B cell (primary cell): Measurements from ENCODE around the gene BNC2. TPM values are rescaled to one million over a fixed set of nuclear protein-coding genes. Genes with fewer than 3 reads are reported as not detected.

ENCODE experiments used
- ATAC-seq: fragments of 200-7000 bp; cut with Tn5 transposase; one replicate; pipeline ENCODE4 v1.10.0; 2021; ENCODE audit warnings: low read depth, mild to moderate bottlenecking, moderate number of reproducible peaks, moderate library complexity
- CTCF ChIA-PET: fragments of 350-600 bp; sonication (Branson Sonifier 250); formaldehyde crosslinking; loops from one replicate; lab custom pipeline; 2021; ENCODE audit warnings: antibody characterized with exemption, inconsistent platforms; lab: Charles Lee
- POLR2A ChIA-PET: fragments of 350-600 bp; sonication (Branson Sonifier 250); formaldehyde crosslinking; loops from one replicate; lab custom pipeline; 2021; ENCODE audit warnings: antibody characterized with exemption; lab: Charles Lee
- DNase-seq: peaks from one replicate; pipeline ENCODE4 v3.0.0; 2013
- H2AFZ ChIP-seq: 2 replicates; pipeline ENCODE4 v1.6.1; 2012; ENCODE audit warnings: mild to moderate bottlenecking, low read depth, low read length; ENCODE audit not compliant: insufficient read depth, poor library complexity, severe bottlenecking
- H3K27ac ChIP-seq, 2 donors: 1 replicate in 1 of 2; 2 replicates in 1 of 2; pipeline ENCODE4 v1.5.1; 2012 to 2013; ENCODE audit warnings: low read length in 2 of 2, mild to moderate bottlenecking in 2 of 2, moderate library complexity in 1 of 2
- H3K27me3 ChIP-seq, 4 experiments: fragments of 200-600 bp in 1 of 4; sonication (generic) in 1 of 4; replicated peaks in 1 of 4; 1 replicate in 2 of 4; 2 replicates in 2 of 4; pipeline versions ENCODE4 v1.6.1 to v1.7.0; 2013 to 2016; ENCODE audit warnings: low read length in 3 of 4, mild to moderate bottlenecking in 2 of 4, mixed read lengths in 1 of 4, moderate library complexity in 1 of 4; ENCODE audit not compliant: insufficient read depth in 4 of 4, control insufficient read depth in 3 of 4; ENCODE audit errors: control extremely low read depth in 1 of 4
- H3K36me3 ChIP-seq, 2 experiments: replicated peaks in 1 of 2; 1 replicate in 1 of 2; 2 replicates in 1 of 2; pipeline versions ENCODE4 v1.6.1 to v1.7.1; 2013; ENCODE audit warnings: low read length in 1 of 2; ENCODE audit not compliant: insufficient read depth in 2 of 2, control insufficient read depth in 1 of 2; ENCODE audit errors: control extremely low read depth in 1 of 2, extremely low read depth in 1 of 2
- H3K4me1 ChIP-seq, 2 donors: fragments of 200-600 bp in 1 of 2; sonication (generic) in 1 of 2; 1 replicate in 1 of 2; 2 replicates in 1 of 2; pipeline versions ENCODE4 v1.5.1 to v1.6.1; 2013 to 2017; ENCODE audit warnings: low read length in 2 of 2; ENCODE audit not compliant: control insufficient read depth in 2 of 2, insufficient read depth in 2 of 2
- H3K4me2 ChIP-seq: replicated peaks from 2 replicates; pipeline ENCODE3; 2012; ENCODE audit warnings: mild to moderate bottlenecking, low read depth, low read length; ENCODE audit not compliant: poor library complexity, severe bottlenecking
- H3K4me3 ChIP-seq, 5 experiments: fragments of 200-600 bp in 1 of 5; sonication (generic) in 1 of 5; 1 replicate in 3 of 5; 2 replicates in 2 of 5; pipeline versions ENCODE4 v1.5.1 to v1.7.0; 2011 to 2016; ENCODE audit warnings: low read length in 4 of 5, mild to moderate bottlenecking in 4 of 5, low read depth in 2 of 5, control low read depth in 1 of 5, moderate library complexity in 1 of 5; ENCODE audit not compliant: insufficient read depth in 1 of 5; ENCODE audit errors: control extremely low read depth in 1 of 5, extremely low read depth in 1 of 5
- H3K79me2 ChIP-seq: fragments of 200-600 bp; sonication (generic); one replicate; pipeline ENCODE4 v1.6.0; 2016; ENCODE audit warnings: low read length; ENCODE audit not compliant: control insufficient read depth, insufficient read depth
- H3K9ac ChIP-seq: fragments of 200-600 bp; sonication (generic); 2 replicates; pipeline ENCODE4 v1.6.1; 2017; ENCODE audit warnings: mild to moderate bottlenecking, low read length, moderate library complexity
- H3K9me3 ChIP-seq, 3 donors: one replicate each; pipeline versions ENCODE4 v1.6.1 to v1.7.1; 2013; ENCODE audit warnings: low read length in 2 of 3; ENCODE audit not compliant: control insufficient read depth in 2 of 3, insufficient read depth in 1 of 3; ENCODE audit errors: control extremely low read depth in 1 of 3
- H4K20me1 ChIP-seq: 2 replicates; pipeline ENCODE4 v1.6.0; 2012; ENCODE audit warnings: mild to moderate bottlenecking, low read length; ENCODE audit not compliant: insufficient read depth, control insufficient read depth, poor library complexity, severe bottlenecking
- H3K27ac Mint-ChIP-seq: one replicate; pipeline ENCODE4 v1.8.0; 2021; ENCODE audit warnings: mixed read lengths
- H3K27me3 Mint-ChIP-seq: one replicate; pipeline ENCODE4 v1.8.0; 2021; ENCODE audit warnings: mixed read lengths
- H3K4me1 Mint-ChIP-seq: one replicate; pipeline ENCODE4 v1.8.0; 2021; ENCODE audit warnings: mixed read lengths
- H3K4me3 Mint-ChIP-seq: one replicate; pipeline ENCODE4 v1.8.0; 2021; ENCODE audit warnings: mixed read lengths
- H3K9me3 Mint-ChIP-seq: one replicate; pipeline ENCODE4 v1.8.0; 2022; ENCODE audit warnings: mixed read lengths; ENCODE audit not compliant: insufficient read depth
- CTCF ChIP-seq: fragments of 200-600 bp; IDR thresholded peaks from one replicate; pipeline ENCODE4 v1.8.0; 2022; ENCODE audit warnings: antibody characterized with exemption, mild to moderate bottlenecking
- EZH2 ChIP-seq: IDR thresholded peaks from 2 replicates; pipeline ENCODE4 v1.6.1; 2012; ENCODE audit warnings: borderline replicate concordance, low read depth, mild to moderate bottlenecking, moderate library complexity, low read length; ENCODE audit not compliant: insufficient read depth, poor library complexity, severe bottlenecking
- WGBS: methylation state at CpG from one replicate; pipeline ENCODE4 v1.1.5; 2013; ENCODE audit warnings: missing lambda C conversion rate; ENCODE audit not compliant: insufficient coverage; 5-methylcytosine and 5-hydroxymethylcytosine counted together
- intact Hi-C: fragments of 100-400 bp; cut with micrococcal nuclease; formaldehyde crosslinking; loops from one replicate; pipeline ENCODE4 v1.10.0; 2022
- polyA plus RNA-seq: library from polyadenylated mRNA; depleted of rRNA; stranded (reverse); fragments of >200 nt; gene quantifications from 2 replicates; pipeline ENCODE4 v1.2.3, GENCODE V29; 2012
- total RNA-seq, 2 donors: library from RNA; stranded (reverse); fragments of 120-200 nt in 1 of 2; gene quantifications; 1 replicate in 1 of 2; 2 replicates in 1 of 2; pipeline versions ENCODE4 v1.2.3 to v1.2.4, GENCODE V29; 2013 to 2022

The BNC2 gene
- total and polyA plus RNA-seq, 2 donors (not counting 1 experiment from before 2014, with no cell fraction given) = 0.01 TPM; not detected in 1

DNA sequence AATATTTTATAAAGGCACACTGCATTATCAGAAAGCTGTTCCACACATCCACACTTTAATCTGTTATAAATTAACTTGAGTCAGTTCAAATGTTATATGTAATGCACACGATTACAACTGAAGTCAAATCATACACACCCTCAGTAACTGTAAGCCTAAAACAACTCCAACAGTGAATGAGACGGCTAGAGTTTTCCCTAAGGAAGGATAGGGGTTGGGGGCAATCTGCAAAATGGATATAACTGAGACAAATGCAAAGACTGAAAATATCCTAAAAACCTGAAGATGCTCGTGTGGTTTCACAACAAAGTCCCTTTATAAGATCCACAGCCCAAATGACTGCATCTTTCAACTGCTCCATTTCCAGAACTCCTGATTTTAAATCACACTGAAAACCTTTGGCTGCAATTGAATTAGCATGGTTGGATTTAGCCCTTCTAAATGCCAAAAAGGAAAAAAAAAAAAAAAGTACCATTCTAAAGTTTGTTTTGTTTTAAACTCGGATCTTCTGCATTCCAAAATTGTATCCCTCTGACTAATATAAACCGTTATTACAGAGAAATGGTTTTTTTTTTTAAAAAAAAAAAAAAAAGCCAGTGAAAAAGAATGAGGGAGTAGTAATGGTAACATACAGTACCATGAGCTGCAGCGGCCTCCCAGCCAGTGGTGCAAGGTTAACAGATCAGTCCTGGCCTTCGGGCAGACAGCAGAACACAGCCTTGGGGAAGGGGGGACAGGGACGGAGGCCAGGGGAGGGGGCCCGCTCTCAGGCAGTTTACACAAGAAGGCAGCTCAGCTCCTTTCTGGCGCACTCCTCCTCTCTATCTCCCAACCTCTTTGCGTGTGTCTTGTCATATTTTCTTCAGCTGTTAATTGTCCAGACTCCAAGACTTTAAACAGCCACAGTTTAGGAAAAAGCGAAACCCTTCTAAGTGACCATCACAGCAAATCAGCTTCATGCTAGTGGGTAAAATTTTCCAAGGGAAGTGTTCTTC lies 166.1 kb downstream of the BNC2 start:
- no peaks in the 10 kb centered on the region for H3K9me3 Mint-ChIP-seq
- CTCF ChIA-PET = interaction anchor here (0.7 kb wide), 1 partner anchor 11 kb away, joined by 3 read pairs; no protein-coding TSS in a partner anchor
- no peaks in the 10 kb centered on the region for H3K9me3 ChIP-seq
- H3K27me3 ChIP-seq = no peaks in the 10 kb centered on the region
- no peak overlapping the region for H3K9ac ChIP-seq
- TF ChIP-seq EZH2 (no peak), CTCF (no peak)
- H3K4me2 ChIP-seq = no peak overlapping the region
- 88% methylated on average over 6 of the region's 12 CpGs for WGBS
- DNase-seq = no peak
- H3K79me2 ChIP-seq = no peaks in the 10 kb centered on the region
- no peaks in the 10 kb centered on the region for H4K20me1 ChIP-seq
- POLR2A ChIA-PET = no interaction called here
- H3K4me1 Mint-ChIP-seq = no peaks in the 10 kb centered on the region
- H2AFZ ChIP-seq = no peak overlapping the region
- H3K27ac ChIP-seq = no peak overlapping the region
- H3K27me3 Mint-ChIP-seq = no peaks in the 10 kb centered on the region
- no peak overlapping the region for H3K4me3 Mint-ChIP-seq
- no peak overlapping the region for H3K4me3 ChIP-seq
- no peak overlapping the region for H3K27ac Mint-ChIP-seq
- ATAC-seq = no peak
- H3K4me1 ChIP-seq = no peaks in the 10 kb centered on the region
- H3K36me3 ChIP-seq = no peaks in the 10 kb centered on the region
- intact Hi-C loops = no loop called here

- TF ChIP-seq EZH2 (no peak), CTCF (no peak)
- no peak overlapping the region for H3K4me3 Mint-ChIP-seq
- Histone ChIP-seq H3K4me2 (no peak overlapping the region), H3K79me2 (no peaks in the 10 kb centered on the region), H3K9me3 (no peaks in the 10 kb centered on the region), H3K4me3 (no peak overlapping the region), H3K27ac (no peak overlapping the region), H3K27me3 (no peaks in the 10 kb centered on the region), H2AFZ (no peak overlapping the region), H3K36me3 (no peaks in the 10 kb centered on the region), H4K20me1 (no peaks in the 10 kb centered on the region), H3K4me1 (no peaks in the 10 kb centered on the region), H3K9ac (no peak overlapping the region)
- no peaks in the 10 kb centered on the region for H3K27me3 Mint-ChIP-seq
- DNase-seq = no peak
- intact Hi-C loops = no loop called here
- H3K9me3 Mint-ChIP-seq = peaks cover 3% of the 10 kb centered on the region
- H3K4me1 Mint-ChIP-seq = no peaks in the 10 kb centered on the region
- H3K27ac Mint-ChIP-seq = no peak overlapping the region
- 0% methylated on average over 1 of the region's 2 CpGs for WGBS
- no peak for ATAC-seq
- POLR2A ChIA-PET = no interaction called here
- CTCF ChIA-PET = no interaction called here
Observed at GRCh38 chr9:16701347-16701746, 169.1 kb downstream of the BNC2 start.
